ENCODE measurements around the gene NFYB.

Gene NFYB

GRCh38 chr12:104155711-104156555, 17.9 kb upstream of the NFYB start:
- DNase-seq, result no peak

- DNase-seq, result no peak
Observed at GRCh38 chr12:104154806-104155205, 16.8 kb upstream of the NFYB start.

- no peak for DNase-seq
Observed at GRCh38 chr12:104154286-104154685, 16.3 kb upstream of the NFYB start.

GRCh38 chr12:104152685-104153241, 14.8 kb upstream of the NFYB start:
- no peak for DNase-seq

- no peak for DNase-seq
Observed at GRCh38 chr12:104150416-104150815, 12.4 kb upstream of the NFYB start.

- no peak for DNase-seq
Observed at GRCh38 chr12:104147346-104147745, 9.3 kb upstream of the NFYB start.

- DNase-seq, result no peak
Observed at GRCh38 chr12:104143918-104144317, 5.9 kb upstream of the NFYB start.

GRCh38 chr12:104143002-104143401, 5.0 kb upstream of the NFYB start:
- no peak for DNase-seq

- DNase-seq, result no peak
Observed at GRCh38 chr12:104142543-104142942, 4.5 kb upstream of the NFYB start.

GRCh38 chr12:104138797-104139152, 765 bp upstream of the NFYB start:
- no peak for DNase-seq

- DNase-seq, result peak; percentile 49
Observed at GRCh38 chr12:104137001-104137901, 759 bp downstream of the NFYB start.

- DNase-seq, result no peak
Observed at GRCh38 chr12:104136577-104136976, 1.4 kb downstream of the NFYB start.

GRCh38 chr12:104134882-104135281, 3.1 kb downstream of the NFYB start:
- no peak for DNase-seq

GRCh38 chr12:104133866-104134265, 4.1 kb downstream of the NFYB start:
- DNase-seq, result no peak

GRCh38 chr12:104133321-104133720, 4.7 kb downstream of the NFYB start:
- DNase-seq, result no peak

GRCh38 chr12:104132351-104132956, 5.6 kb downstream of the NFYB start:
- no peak for DNase-seq

GRCh38 chr12:104131609-104132008, 6.4 kb downstream of the NFYB start:
- no peak for DNase-seq

- DNase-seq, result no peak
Observed at GRCh38 chr12:104130760-104131159, 7.2 kb downstream of the NFYB start.

GRCh38 chr12:104126548-104126947, 11.5 kb downstream of the NFYB start:
- no peak for DNase-seq

- no peak for DNase-seq
Observed at GRCh38 chr12:104122298-104122697, 15.7 kb downstream of the NFYB start.

GRCh38 chr12:104121001-104121400, 17.0 kb downstream of the NFYB start:
- DNase-seq, result no peak

GRCh38 chr12:104115587-104115975, 22.4 kb downstream of the NFYB start:
- DNase-seq, result no peak

Data from CD4-positive, alpha-beta T cell treated with Interleukin-17A for 4 hours (primary cell).